WTC11 (cell line): ENCODE measurements around the gene UNKL. TPM values are rescaled to one million over a fixed set of nuclear protein-coding genes. Genes with fewer than 3 reads are reported as not detected.
"Not testable (repeated sequence)": the region's sequence is repeated elsewhere in the genome, so short reads cannot be mapped to it uniquely, and the experiment has no call there.

ENCODE experiments used
- ATAC-seq: fragments of 200-7000 bp; cut with Tn5 transposase; 2 replicates; pipeline ENCODE4 v1.10.0; 2021; ENCODE audit warnings: mild to moderate bottlenecking, moderate library complexity
- CTCF ChIA-PET: fragments of 300-600 bp; sonication (Branson Sonifier 250); formaldehyde crosslinking; loops from one replicate; lab custom pipeline; 2021; ENCODE audit warnings: antibody characterized with exemption; lab: Charles Lee
- POLR2A ChIA-PET: fragments of 350-600 bp; sonication (Branson Sonifier 250); formaldehyde crosslinking; loops from one replicate; lab custom pipeline; 2021; ENCODE audit warnings: antibody characterized with exemption; lab: Charles Lee
- DNase-seq: peaks from one replicate; pipeline ENCODE4 v3.0.0; 2021; ENCODE audit warnings: low spot score
- H3K27ac Mint-ChIP-seq: 2 replicates; pipeline ENCODE4 v1.8.0; 2021; ENCODE audit warnings: mixed read lengths
- H3K27me3 Mint-ChIP-seq: 2 replicates; pipeline ENCODE4 v1.8.0; 2021; ENCODE audit warnings: low read depth, mild to moderate bottlenecking, moderate library complexity, mixed read lengths
- H3K36me3 Mint-ChIP-seq: 2 replicates; pipeline ENCODE4 v1.8.0; 2021; ENCODE audit warnings: mixed read lengths
- H3K4me1 Mint-ChIP-seq: 2 replicates; pipeline ENCODE4 v1.8.0; 2022; ENCODE audit warnings: mixed read lengths
- H3K4me3 Mint-ChIP-seq: 2 replicates; pipeline ENCODE4 v1.8.0; 2021; ENCODE audit warnings: mild to moderate bottlenecking, moderate library complexity, mixed read lengths
- H3K9me3 Mint-ChIP-seq: 2 replicates; pipeline ENCODE4 v1.8.0; 2021; ENCODE audit warnings: mixed read lengths
- ATF1 ChIP-seq: sonication (generic); formaldehyde crosslinking; IDR thresholded peaks from 2 replicates; pipeline ENCODE4 v1.8.1; 2023; ENCODE audit warnings: mild to moderate bottlenecking, moderate library complexity, missing genetic modification reagents
- ATF2 ChIP-seq: sonication (generic); formaldehyde crosslinking; IDR thresholded peaks from 2 replicates; pipeline ENCODE4 v1.8.1; 2022; ENCODE audit warnings: low read depth, missing genetic modification reagents, borderline replicate concordance
- ATF3 ChIP-seq: sonication (generic); formaldehyde crosslinking; conservative IDR thresholded peaks from 2 replicates; pipeline ENCODE4 v1.8.1; 2022; ENCODE audit warnings: mild to moderate bottlenecking, missing genetic modification reagents
- CREM ChIP-seq: sonication (generic); formaldehyde crosslinking; IDR thresholded peaks from 2 replicates; pipeline ENCODE4 v1.8.1; 2022; ENCODE audit warnings: mild to moderate bottlenecking, missing genetic modification reagents, moderate library complexity
- EMX1 ChIP-seq: fragments of 250-450 bp; sonication (Bioruptor Pico); IDR thresholded peaks from 2 replicates; pipeline ENCODE4 v1.8.0; 2021; ENCODE audit warnings: mild to moderate bottlenecking
- FOXP1 ChIP-seq: sonication (generic); formaldehyde crosslinking; IDR thresholded peaks from 2 replicates; pipeline ENCODE4 v1.8.0; 2022; ENCODE audit warnings: missing genetic modification reagents, mild to moderate bottlenecking, moderate library complexity, borderline replicate concordance
- IRF2 ChIP-seq: sonication (generic); formaldehyde crosslinking; IDR thresholded peaks from 2 replicates; pipeline ENCODE4 v1.8.0; 2022; ENCODE audit warnings: low read depth, missing genetic modification reagents, borderline replicate concordance
- NR3C1 ChIP-seq: sonication (generic); formaldehyde crosslinking; conservative IDR thresholded peaks from 2 replicates; pipeline ENCODE4 v1.8.1; 2023; ENCODE audit warnings: low read depth, mild to moderate bottlenecking, missing genetic modification reagents
- RORB ChIP-seq: fragments of 250-450 bp; sonication (Bioruptor Pico); IDR thresholded peaks from 2 replicates; pipeline ENCODE4 v1.9.0; 2021; ENCODE audit warnings: mild to moderate bottlenecking
- STAT6 ChIP-seq: sonication (generic); formaldehyde crosslinking; conservative IDR thresholded peaks from 2 replicates; pipeline ENCODE4 v1.8.1; 2023; ENCODE audit warnings: mild to moderate bottlenecking, low read depth, missing genetic modification reagents, moderate library complexity
- TP53 ChIP-seq: sonication (generic); formaldehyde crosslinking; IDR thresholded peaks from 2 replicates; pipeline ENCODE4 v1.8.1; 2023; ENCODE audit warnings: mild to moderate bottlenecking, missing genetic modification reagents
- ZNF219 ChIP-seq: sonication (generic); formaldehyde crosslinking; IDR thresholded peaks from 2 replicates; pipeline ENCODE4 v1.8.0; 2023; ENCODE audit warnings: missing genetic modification reagents, mild to moderate bottlenecking, borderline replicate concordance
- ZNF317 ChIP-seq: sonication (generic); formaldehyde crosslinking; IDR thresholded peaks from 2 replicates; pipeline ENCODE4 v1.8.1; 2023; ENCODE audit warnings: low read depth, mild to moderate bottlenecking, moderate library complexity, missing genetic modification reagents, borderline replicate concordance
- ZNF396 ChIP-seq: fragments of 250-450 bp; sonication (Bioruptor Pico); IDR thresholded peaks from 2 replicates; pipeline ENCODE4 v1.8.0; 2021; ENCODE audit warnings: mild to moderate bottlenecking, moderate library complexity, borderline replicate concordance
- ZNF425 ChIP-seq: fragments of 250-450 bp; sonication (Bioruptor Pico); conservative IDR thresholded peaks from 2 replicates; pipeline ENCODE4 v1.9.0; 2021; ENCODE audit warnings: mild to moderate bottlenecking
- total RNA-seq: library from RNA; stranded (reverse); gene quantifications from 3 replicates; pipeline ENCODE4 v1.2.3, GENCODE V29; 2021
- TF ChIP-seq, protein P1 (sequence below): sonication (generic); formaldehyde crosslinking; IDR thresholded peaks from 2 replicates; pipeline ENCODE4 v1.8.1; 2023; ENCODE audit warnings: mild to moderate bottlenecking, missing genetic modification reagents, moderate library complexity

Gene UNKL
- total RNA-seq, 1 experiment from 2014 or later: 53.3 TPM

DNA sequence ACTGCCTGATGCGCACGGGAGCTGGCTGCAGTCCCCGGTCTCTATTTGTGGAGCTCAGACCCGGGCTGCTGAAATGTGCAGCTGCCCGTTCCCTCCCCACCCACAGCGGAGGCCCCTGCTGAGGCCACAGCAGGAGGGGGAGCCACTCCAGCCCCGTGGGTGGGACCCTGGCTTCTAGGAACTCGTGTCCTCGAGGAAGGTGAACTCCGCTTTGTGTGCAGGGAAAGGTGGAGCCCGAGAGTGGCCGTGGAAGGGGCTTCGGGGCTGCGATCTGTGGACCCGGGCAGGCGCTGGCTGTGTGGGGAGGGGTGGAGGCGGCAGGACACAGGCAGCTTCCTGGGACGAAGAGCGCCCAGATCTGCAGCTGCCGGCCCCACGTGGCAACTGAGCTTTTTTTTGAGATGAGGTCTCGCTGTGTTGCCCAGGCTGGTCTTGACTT is 26.9 kb upstream of the UNKL start:
- ChIA-PET POLR2A (interaction anchor here (0.6 kb wide), 1 partner anchor 78 kb away, joined by 3 read pairs; no protein-coding TSS in a partner anchor), CTCF (interaction anchor here (0.9 to 1.5 kb wide), 4 partner anchors 12 to 265 kb away, joined by 3 to 4 read pairs (median 3); partner anchors contain the start of gene MAPK8IP3)
- Mint-ChIP-seq H3K9me3 (no peaks in the 10 kb centered on the region), H3K4me3 (no peak overlapping the region), H3K4me1 (no peaks in the 10 kb centered on the region), H3K36me3 (no peaks in the 10 kb centered on the region), H3K27me3 (no peaks in the 10 kb centered on the region)
- ATAC-seq (no peak), DNase-seq (no peak)
- TF ChIP-seq TP53 (CRISPR knock-in tag): no peak
- TF ChIP-seq ATF3: no peak
- no peak for TF ChIP-seq NR3C1 (CRISPR knock-in tag)
- TF ChIP-seq ZNF396 (CRISPR knock-in tag): no peak
- TF ChIP-seq ATF1 (CRISPR knock-in tag): no peak
- TF ChIP-seq ZNF425 (CRISPR knock-in tag): no peak
- TF ChIP-seq, all 79 proteins: peak for 0
- no peak overlapping the region for H3K27ac Mint-ChIP-seq

GRCh38 chr16:1439699-1440074 is 25.2 kb upstream of the UNKL start:
- POLR2A ChIA-PET, ATAC-seq, DNase-seq, H3K4me1 Mint-ChIP-seq, H3K4me3 Mint-ChIP-seq, H3K9me3 Mint-ChIP-seq, H3K36me3 Mint-ChIP-seq, H3K27ac Mint-ChIP-seq, H3K27me3 Mint-ChIP-seq: not testable (repeated sequence)
- CTCF ChIA-PET: interaction anchor here (0.7 to 1.3 kb wide), 2 partner anchors 27 to 60 kb away, joined by 3 read pairs; no protein-coding TSS in a partner anchor

DNA sequence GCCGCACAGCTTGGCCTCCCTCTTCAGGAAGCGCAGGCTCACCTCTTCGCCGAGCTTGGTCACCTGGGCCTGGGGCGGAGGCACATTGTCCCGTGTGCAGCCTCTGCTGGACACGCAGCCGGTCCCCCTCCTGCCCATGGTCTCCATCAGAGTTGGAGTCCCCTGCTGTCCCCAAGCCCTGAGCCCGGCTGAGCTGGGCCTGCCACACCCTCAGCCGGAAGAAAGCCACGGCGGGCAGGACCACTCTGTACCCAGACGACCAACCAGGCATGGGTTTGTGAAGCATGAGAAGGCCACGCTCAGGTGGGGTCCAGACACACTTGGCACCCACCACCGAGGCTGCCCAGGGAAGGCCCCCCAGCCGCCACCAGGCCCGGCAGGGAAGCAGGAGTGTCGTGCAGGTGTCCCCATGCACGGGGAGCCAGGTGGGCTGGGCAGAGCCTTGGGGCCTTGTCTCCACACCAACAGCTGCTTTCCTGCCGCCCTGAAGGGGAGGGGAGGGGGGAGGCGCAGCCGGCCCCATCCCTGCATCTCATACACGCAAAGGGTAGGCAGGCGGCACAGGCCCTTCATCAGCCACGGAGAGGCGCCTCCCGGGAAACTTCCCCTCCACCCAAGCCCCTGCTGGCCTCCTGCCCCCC is 24.7 kb upstream of the UNKL start:
- H3K27ac Mint-ChIP-seq: no peak overlapping the region
- TF ChIP-seq, protein P1, sequence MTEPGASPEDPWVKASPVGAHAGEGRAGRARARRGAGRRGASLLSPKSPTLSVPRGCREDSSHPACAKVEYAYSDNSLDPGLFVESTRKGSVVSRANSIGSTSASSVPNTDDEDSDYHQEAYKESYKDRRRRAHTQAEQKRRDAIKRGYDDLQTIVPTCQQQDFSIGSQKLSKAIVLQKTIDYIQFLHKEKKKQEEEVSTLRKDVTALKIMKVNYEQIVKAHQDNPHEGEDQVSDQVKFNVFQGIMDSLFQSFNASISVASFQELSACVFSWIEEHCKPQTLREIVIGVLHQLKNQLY (CRISPR knock-in tag): no peak
- TF ChIP-seq, all 79 proteins: peak for 0
- ATAC-seq: no peak
- ChIA-PET CTCF (interaction anchor here (0.7 to 2.8 kb wide), 4 partner anchors 11 to 60 kb away, joined by 3 to 14 read pairs (median 3); partner anchors contain the start of gene UQCC4), POLR2A (no interaction called here)
- no peaks in the 10 kb centered on the region for H3K4me1 Mint-ChIP-seq
- no peak overlapping the region for H3K4me3 Mint-ChIP-seq
- H3K36me3 Mint-ChIP-seq: no peaks in the 10 kb centered on the region
- H3K9me3 Mint-ChIP-seq: no peaks in the 10 kb centered on the region
- no peak for DNase-seq
- H3K27me3 Mint-ChIP-seq: no peaks in the 10 kb centered on the region

- H3K4me3 Mint-ChIP-seq: no peak overlapping the region
- POLR2A ChIA-PET: no interaction called here
- H3K27me3 Mint-ChIP-seq: no peaks in the 10 kb centered on the region
- H3K4me1 Mint-ChIP-seq: no peaks in the 10 kb centered on the region
- CTCF ChIA-PET: interaction anchor here (0.6 to 2.8 kb wide), 4 partner anchors 10 to 1024 kb away, joined by 3 to 14 read pairs (median 4); partner anchors contain the start of gene UQCC4
- no peaks in the 10 kb centered on the region for H3K9me3 Mint-ChIP-seq
- DNase-seq (no peak), ATAC-seq (no peak)
- no peak overlapping the region for H3K27ac Mint-ChIP-seq
- H3K36me3 Mint-ChIP-seq: no peaks in the 10 kb centered on the region
- TF ChIP-seq ZNF317 (CRISPR knock-in tag) (no peak), RORB (CRISPR knock-in tag) (no peak), STAT6 (CRISPR knock-in tag) (no peak), CREM (CRISPR knock-in tag) (no peak), EMX1 (CRISPR knock-in tag) (no peak), ATF2 (no peak), IRF2 (CRISPR knock-in tag) (no peak), ATF3 (no peak), FOXP1 (CRISPR knock-in tag) (no peak), ZNF219 (CRISPR knock-in tag) (no peak)
These were observed 23.9 kb upstream of the UNKL start for GRCh38 chr16:1438229-1439057.
